ENCODE results near the gene SLC15A2. TPM values are rescaled to one million over a fixed set of nuclear protein-coding genes. Genes with fewer than 3 reads are reported as not detected.
A peak's percentile ranks its signal among the peaks of the same experiment; 100 is the strongest.

The SLC15A2 gene
- total and polyA plus RNA-seq, 2 donors from 2014 or later = 9.0 to 21.8 TPM

- FAIRE-seq (no peak), DNase-seq (peak in 2 of 5 donors; percentile 3 to 26)
- Histone ChIP-seq H3K4me1 (ENCODE audit: control insufficient read depth in 2 of 3, insufficient read depth in 2 of 3, low read depth in 1 of 3, low read length in 3 of 3) (no peaks in the 10 kb centered on the region), H3K27ac (ENCODE audit: low read depth in 2 of 2, low read length in 2 of 2) (no peak overlapping the region), H3K36me3 (ENCODE audit: control insufficient read depth in 2 of 3, insufficient read depth in 3 of 3, low read length in 3 of 3) (peaks cover 0 to 2% (median 0%) of the 10 kb centered on the region in 3 donors), H3K27me3 (ENCODE audit: control insufficient read depth, insufficient read depth, low read length) (no peaks in the 10 kb centered on the region), H3K9me3 (ENCODE audit: control insufficient read depth in 2 of 3, insufficient read depth in 1 of 3, low read length in 3 of 3) (no peaks in the 10 kb centered on the region), H3K9ac (ENCODE audit: low read length in 3 of 3) (no peak overlapping the region), H3K4me3 (ENCODE audit: low read length in 3 of 3) (no peak overlapping the region)
- TF ChIP-seq CTCF (IDR thresholded peaks at IDR 0.05; ENCODE audit: borderline replicate concordance, extremely low read depth, insufficient read depth) = peak; percentile 11
- intact Hi-C loops (cut with DNase I) = no loop called here
Observed at GRCh38 chr3:121883507-121883906, 10.7 kb upstream of the SLC15A2 start.

GRCh38 chr3:121885386-121885785 lies 8.8 kb upstream of the SLC15A2 start:
- H3K27ac ChIP-seq (ENCODE audit: low read depth in 2 of 2, low read length in 2 of 2) = no peak overlapping the region
- peaks cover 0 to 2% (median 0%) of the 10 kb centered on the region in 3 donors for H3K36me3 ChIP-seq (ENCODE audit: control insufficient read depth in 2 of 3, insufficient read depth in 3 of 3, low read length in 3 of 3)
- intact Hi-C loops (cut with DNase I) = no loop called here
- DNase-seq (no peak), FAIRE-seq (no peak)
- H3K4me3 ChIP-seq (ENCODE audit: low read length in 3 of 3) = no peak overlapping the region
- H3K27me3 ChIP-seq (ENCODE audit: control insufficient read depth, insufficient read depth, low read length) = no peaks in the 10 kb centered on the region
- H3K9ac ChIP-seq (ENCODE audit: low read length in 3 of 3) = no peak overlapping the region
- no peak for TF ChIP-seq CTCF (IDR thresholded peaks at IDR 0.05; ENCODE audit: borderline replicate concordance, extremely low read depth, insufficient read depth)
- no peaks in the 10 kb centered on the region for H3K9me3 ChIP-seq (ENCODE audit: control insufficient read depth in 2 of 3, insufficient read depth in 1 of 3, low read length in 3 of 3)
- H3K4me1 ChIP-seq (ENCODE audit: control insufficient read depth in 2 of 3, insufficient read depth in 2 of 3, low read depth in 1 of 3, low read length in 3 of 3) = no peaks in the 10 kb centered on the region

- no peaks in the 10 kb centered on the region for H3K9me3 ChIP-seq (ENCODE audit: control insufficient read depth in 2 of 3, insufficient read depth in 1 of 3, low read length in 3 of 3)
- peak overlapping the region in 2 of 3 donors; percentile 15 to 44 for H3K4me3 ChIP-seq (ENCODE audit: low read length in 3 of 3)
- intact Hi-C loops (cut with DNase I) = no loop called here
- no peak for DNase-seq
- H3K4me1 ChIP-seq (ENCODE audit: control insufficient read depth in 2 of 3, insufficient read depth in 2 of 3, low read depth in 1 of 3, low read length in 3 of 3) = peaks cover 0 to 5% (median 0%) of the 10 kb centered on the region in 3 donors
- peak; percentile 45 for FAIRE-seq
- H3K36me3 ChIP-seq (ENCODE audit: control insufficient read depth in 2 of 3, insufficient read depth in 3 of 3, low read length in 3 of 3) = peaks cover 0 to 6% (median 0%) of the 10 kb centered on the region in 3 donors
- H3K9ac ChIP-seq (ENCODE audit: low read length in 3 of 3) = peak overlapping the region in 1 of 3 donors; percentile 2
- no peak for TF ChIP-seq CTCF (IDR thresholded peaks at IDR 0.05; ENCODE audit: borderline replicate concordance, extremely low read depth, insufficient read depth)
- H3K27ac ChIP-seq (ENCODE audit: low read depth in 2 of 2, low read length in 2 of 2) = no peak overlapping the region
- H3K27me3 ChIP-seq (ENCODE audit: control insufficient read depth, insufficient read depth, low read length) = no peaks in the 10 kb centered on the region
Observed at GRCh38 chr3:121895121-121895520, 920 bp downstream of the SLC15A2 start.

GRCh38 chr3:121895736-121896135 lies 1.5 kb downstream of the SLC15A2 start:
- Histone ChIP-seq H3K27ac (ENCODE audit: low read depth in 2 of 2, low read length in 2 of 2) (no peak overlapping the region), H3K9ac (ENCODE audit: low read length in 3 of 3) (no peak overlapping the region)

More at GRCh38 chr3:121895736-121896135, 1.5 kb downstream of the SLC15A2 start:
- FAIRE-seq = no peak
- Histone ChIP-seq H3K4me1 (ENCODE audit: control insufficient read depth in 2 of 3, insufficient read depth in 2 of 3, low read depth in 1 of 3, low read length in 3 of 3) (peaks cover 0 to 5% (median 0%) of the 10 kb centered on the region in 3 donors), H3K27me3 (ENCODE audit: control insufficient read depth, insufficient read depth, low read length) (no peaks in the 10 kb centered on the region), H3K9me3 (ENCODE audit: control insufficient read depth in 2 of 3, insufficient read depth in 1 of 3, low read length in 3 of 3) (no peaks in the 10 kb centered on the region), H3K4me3 (ENCODE audit: low read length in 3 of 3) (no peak overlapping the region), H3K36me3 (ENCODE audit: control insufficient read depth in 2 of 3, insufficient read depth in 3 of 3, low read length in 3 of 3) (peaks cover 0 to 6% (median 0%) of the 10 kb centered on the region in 3 donors)
- no peak for TF ChIP-seq CTCF (IDR thresholded peaks at IDR 0.05; ENCODE audit: borderline replicate concordance, extremely low read depth, insufficient read depth)
- no peak for DNase-seq
- intact Hi-C loops (cut with DNase I) = no loop called here
